H1 (cell line): Measurements from ENCODE around the gene HP1BP3. TPM values are rescaled to one million over a fixed set of nuclear protein-coding genes. Genes with fewer than 3 reads are reported as not detected.

ENCODE experiments used
- CTCF ChIA-PET: fragments of 300-600 bp; sonication (Branson Sonifier 250); formaldehyde crosslinking; loops from one replicate; lab custom pipeline; 2021; ENCODE audit not compliant: partially characterized antibody; lab: Charles Lee
- POLR2A ChIA-PET: fragments of 300-600 bp; sonication (Branson Sonifier 250); formaldehyde crosslinking; loops from one replicate; lab custom pipeline; 2021; ENCODE audit warnings: inconsistent platforms; ENCODE audit not compliant: partially characterized antibody; lab: Charles Lee
- DNase-seq, 2 experiments: peaks; one replicate each; pipeline versions ENCODE4 v3.0.0 to v3.0.0-alpha.2; 2010 to 2022; ENCODE audit warnings: low spot score in 2 of 2, low read depth in 1 of 2, mixed read lengths in 1 of 2
- FAIRE-seq: peaks from 2 replicates; lab custom pipeline; 2011; peaks lifted over from hg19 to GRCh38; lab: Jason Lieb, UNC
- H2AFZ ChIP-seq: 2 replicates; pipeline ENCODE4 v1.8.1; 2012; ENCODE audit warnings: low read length, inconsistent platforms
- H2AK5ac ChIP-seq: 2 replicates; pipeline ENCODE4 v1.6.1; 2013; ENCODE audit warnings: low read depth, low read length
- H2BK120ac ChIP-seq: replicated peaks from 2 replicates; pipeline ENCODE3; 2013; ENCODE audit warnings: low read depth, low read length, inconsistent platforms
- H2BK12ac ChIP-seq: 2 replicates; pipeline ENCODE4 v1.6.1; 2013; ENCODE audit warnings: low read depth, low read length
- H2BK15ac ChIP-seq: 2 replicates; pipeline ENCODE4 v1.6.1; 2013; ENCODE audit warnings: low read length
- H2BK20ac ChIP-seq: 2 replicates; pipeline ENCODE4 v1.6.1; 2013; ENCODE audit warnings: low read length
- H2BK5ac ChIP-seq: 2 replicates; pipeline ENCODE4 v1.6.1; 2013; ENCODE audit warnings: low read depth, low read length
- H3K14ac ChIP-seq: 2 replicates; pipeline ENCODE4 v1.6.1; 2013; ENCODE audit warnings: inconsistent platforms; ENCODE audit not compliant: insufficient read length
- H3K18ac ChIP-seq: 2 replicates; pipeline ENCODE4 v1.6.1; 2013; ENCODE audit warnings: low read length; ENCODE audit errors: extremely low read depth
- H3K23ac ChIP-seq: 2 replicates; pipeline ENCODE4 v1.6.1; 2013; ENCODE audit warnings: inconsistent platforms; ENCODE audit not compliant: insufficient read length
- H3K23me2 ChIP-seq: 2 replicates; pipeline ENCODE4 v1.6.1; 2013; ENCODE audit warnings: low read depth, low read length
- H3K27ac ChIP-seq: 2 replicates; pipeline ENCODE4 v1.6.1; 2011; ENCODE audit warnings: low read depth, low read length, inconsistent platforms
- H3K27me3 ChIP-seq, 4 experiments: replicated peaks in 1 of 4; 1 replicate in 1 of 4; 2 replicates in 3 of 4; pipeline versions ENCODE4 v1.6.1 to v1.8.1; 2011 to 2013; ENCODE audit warnings: low read length in 3 of 4, mild to moderate bottlenecking in 3 of 4, inconsistent platforms in 2 of 4, mixed read lengths in 2 of 4, moderate library complexity in 1 of 4; ENCODE audit not compliant: control insufficient read depth in 3 of 4, insufficient read depth in 3 of 4; ENCODE audit errors: extremely low read depth in 1 of 4
- H3K36me3 ChIP-seq, 4 experiments: 2 replicates each; pipeline versions ENCODE4 v1.6.1 to v1.8.1; 2011 to 2013; ENCODE audit warnings: mild to moderate bottlenecking in 4 of 4, low read length in 3 of 4, moderate library complexity in 2 of 4, control low read depth in 1 of 4, inconsistent platforms in 1 of 4; ENCODE audit not compliant: insufficient read depth in 4 of 4, control insufficient read depth in 2 of 4
- H3K4ac ChIP-seq: replicated peaks from 2 replicates; pipeline ENCODE3; 2013; ENCODE audit warnings: low read length, low read depth, mixed read lengths, inconsistent platforms; ENCODE audit not compliant: insufficient read length
- H3K4me1 ChIP-seq, 4 experiments: replicated peaks in 1 of 4; 1 replicate in 1 of 4; 2 replicates in 3 of 4; pipeline versions ENCODE4 v1.6.1 to v1.8.1; 2011 to 2013; ENCODE audit warnings: low read length in 3 of 4, inconsistent platforms in 2 of 4, mixed read lengths in 1 of 4; ENCODE audit not compliant: insufficient read depth in 4 of 4, control insufficient read depth in 3 of 4
- H3K4me2 ChIP-seq, 2 experiments: 2 replicates each; pipeline versions ENCODE4 v1.6.1 to v1.8.1; 2011 to 2013; ENCODE audit warnings: low read depth in 2 of 2, low read length in 2 of 2, control low read depth in 1 of 2, inconsistent platforms in 1 of 2, mild to moderate bottlenecking in 1 of 2; ENCODE audit not compliant: insufficient read depth in 1 of 2
- H3K4me3 ChIP-seq, 4 experiments: fragments of 200-600, 300-600 bp in 1 of 4; sonication (generic), shearing (Covaris generic), sonication (Bioruptor Twin) in 1 of 4; 2 replicates each; pipeline versions ENCODE4 v1.5.1 to v1.8.1; 2011 to 2016; ENCODE audit warnings: low read length in 4 of 4, low read depth in 3 of 4, control low read depth in 2 of 4, inconsistent platforms in 2 of 4, mild to moderate bottlenecking in 2 of 4, mixed read lengths in 1 of 4, moderate library complexity in 1 of 4; ENCODE audit not compliant: insufficient read depth in 2 of 4; ENCODE audit errors: extremely low read depth in 1 of 4
- H3K56ac ChIP-seq: replicated peaks from 2 replicates; pipeline ENCODE3; 2013; ENCODE audit warnings: low read depth, mild to moderate bottlenecking, mixed read lengths, low read length, inconsistent platforms; ENCODE audit not compliant: insufficient read length
- H3K79me1 ChIP-seq: 2 replicates; pipeline ENCODE4 v1.6.1; 2013; ENCODE audit warnings: low read depth, low read length, control low read depth
- H3K79me2 ChIP-seq, 2 experiments: 2 replicates each; pipeline versions ENCODE4 v1.6.1 to v1.8.1; 2012 to 2013; ENCODE audit warnings: low read length in 2 of 2, mild to moderate bottlenecking in 2 of 2, inconsistent platforms in 1 of 2; ENCODE audit not compliant: insufficient read depth in 2 of 2, control insufficient read depth in 1 of 2
- H3K9ac ChIP-seq, 4 experiments: replicated peaks in 1 of 4; 1 replicate in 1 of 4; 2 replicates in 3 of 4; pipeline versions ENCODE4 v1.6.1 to v1.8.1; 2011 to 2013; ENCODE audit warnings: low read depth in 3 of 4, low read length in 3 of 4, control low read depth in 2 of 4, mild to moderate bottlenecking in 2 of 4, moderate library complexity in 2 of 4, inconsistent platforms in 1 of 4; ENCODE audit errors: extremely low read depth in 1 of 4
- H3K9me3 ChIP-seq, 2 experiments: 2 replicates each; pipeline versions ENCODE4 v1.6.1 to v1.8.1; 2012 to 2013; ENCODE audit warnings: mild to moderate bottlenecking in 2 of 2, moderate library complexity in 2 of 2, control low read depth in 1 of 2, inconsistent platforms in 1 of 2, low read depth in 1 of 2, low read length in 1 of 2, mixed read lengths in 1 of 2; ENCODE audit not compliant: insufficient read depth in 2 of 2
- H4K20me1 ChIP-seq, 2 experiments: replicated peaks in 1 of 2; 2 replicates each; pipeline versions ENCODE3 to v1.8.1; 2011 to 2013; ENCODE audit warnings: inconsistent platforms in 2 of 2, low read length in 2 of 2, mild to moderate bottlenecking in 1 of 2; ENCODE audit not compliant: insufficient read depth in 2 of 2, control insufficient read depth in 1 of 2
- H4K5ac ChIP-seq: 2 replicates; pipeline ENCODE4 v1.6.1; 2013; ENCODE audit warnings: low read length, low read depth, mixed read lengths, inconsistent platforms; ENCODE audit not compliant: insufficient read length
- H4K8ac ChIP-seq: 2 replicates; pipeline ENCODE4 v1.8.0; 2013; ENCODE audit warnings: mild to moderate bottlenecking, moderate library complexity, low read length, inconsistent platforms; ENCODE audit not compliant: insufficient read depth; ENCODE audit errors: extremely low read depth
- H4K91ac ChIP-seq: replicated peaks from 2 replicates; pipeline ENCODE3; 2013; ENCODE audit warnings: low read length, mixed read lengths, inconsistent platforms; ENCODE audit not compliant: insufficient read length
- JUND ChIP-seq: IDR thresholded peaks from 2 replicates; pipeline ENCODE4 v1.6.1; 2011; ENCODE audit warnings: mild to moderate bottlenecking, improper control_type of control experiment, low read length
- WGBS, 2 experiments: shearing (Covaris generic) in 1 of 2; methylation state at CpG; one replicate each; pipeline versions ENCODE4 v1.1.6 to v1.1.7; 2013 to 2015; ENCODE audit warnings: low lambda C conversion rate in 2 of 2, mixed read lengths in 2 of 2, inconsistent platforms in 1 of 2, low coverage in 1 of 2, missing lambda C conversion rate in 1 of 2; ENCODE audit not compliant: insufficient replicate concordance in 2 of 2, insufficient coverage in 1 of 2, insufficient read length in 1 of 2; ENCODE audit errors: extremely low coverage in 1 of 2, missing lambda C conversion rate in 1 of 2; 5-methylcytosine and 5-hydroxymethylcytosine counted together
- polyA plus RNA-seq, 7 experiments: library from polyadenylated mRNA; depleted of rRNA in 3 of 7; stranded (reverse) in 5 of 7; unstranded in 2 of 7; fragments of >200 nt in 5 of 7; fragments of 200-250 nt in 2 of 7; gene quantifications; 1 replicate in 5 of 7; 2 replicates in 1 of 7; 4 replicates in 1 of 7; pipeline versions ENCODE4 v1.2.1 to v1.2.3, GENCODE V29; 2011 to 2013; ENCODE audit warnings: missing spikeins in 2 of 7, mixed read lengths in 2 of 7
- total RNA-seq: library from RNA; stranded (reverse); fragmentation: NEBNext Ultra II Directional; extraction: Animal tissue kit (Norgen Biotek cat#: 25700); gene quantifications from 2 replicates; pipeline ENCODE4 v1.2.1, GENCODE V29; 2021

The HP1BP3 gene
- total and polyA plus RNA-seq, 2 of the 8 experiments (the other 6 are each of a cell fraction or from before 2014, with no cell fraction given), result 47.4 to 125 TPM

GRCh38 chr1:20709868-20710267 is 77.2 kb downstream of the HP1BP3 start:
- Histone ChIP-seq H3K23me2 (no peaks in the 10 kb centered on the region), H3K36me3 (no peaks in the 10 kb centered on the region; a peak in 2 of 8 replicates), H3K79me1 (no peaks in the 10 kb centered on the region), H3K27me3 (no peaks in the 10 kb centered on the region), H3K56ac (no peak overlapping the region), H3K4me1 (no peaks in the 10 kb centered on the region), H3K9ac (no peak overlapping the region), H2BK120ac (no peak overlapping the region), H3K27ac (no peak overlapping the region), H3K9me3 (no peaks in the 10 kb centered on the region), H3K18ac (no peak overlapping the region), H3K23ac (no peak overlapping the region), H2AFZ (no peak overlapping the region), H3K79me2 (no peaks in the 10 kb centered on the region), H3K4ac (no peak overlapping the region), H3K4me3 (no peak overlapping the region), H2AK5ac (no peak overlapping the region), H4K8ac (no peak overlapping the region), H4K5ac (no peak overlapping the region), H3K14ac (no peak overlapping the region), H2BK5ac (no peak overlapping the region), H4K20me1 (peaks cover 1 to 7% of the 10 kb centered on the region in 2 experiments), H2BK15ac (no peak overlapping the region), H3K4me2 (no peak overlapping the region), H2BK12ac (no peak overlapping the region), H4K91ac (no peak overlapping the region), H2BK20ac (no peak overlapping the region)
- POLR2A ChIA-PET, result interaction anchor here (0.6 to 1.3 kb wide), 3 partner anchors 9 to 16 kb away, joined by 3 to 4 read pairs (median 4); no protein-coding TSS in a partner anchor
- FAIRE-seq (no peak), DNase-seq (no peak)
- WGBS, 2 experiments, result 86% methylated on average over 3 of the region's 3 CpGs; no CpG with 5 or more reads in 1 of the 2 experiments
- CTCF ChIA-PET, result interaction anchor here (0.9 to 1.7 kb wide), 4 partner anchors 13 to 135 kb away, joined by 3 to 5 read pairs (median 3); no protein-coding TSS in a partner anchor
- no peak for TF ChIP-seq JUND
